ENCODE data around the gene APOA4. TPM values are rescaled to one million over a fixed set of nuclear protein-coding genes. Genes with fewer than 3 reads are reported as not detected.

APOA4 gene
- total RNA-seq: not detected
- 0.05 TPM for polyA plus RNA-seq
- long read RNA-seq, donor 1: 0 reads
- long read RNA-seq, donor 2: 0 reads
- long read RNA-seq, donor 3: 0 reads
- long read RNA-seq, donor 4: 0 reads

GRCh38 chr11:116823031-116823843, at the start of gene APOA4:
APOA4 (minus strand) TSS chr11:116823304; CDS start chr11:116823191, 113 bp downstream.
- Histone ChIP-seq H3K4me3 (ENCODE audit: low read length) (no peak within 1 kb of the TSS), H3K4me1 (ENCODE audit: control insufficient read depth, insufficient read depth, low read length) (no peaks in the 10 kb centered on the region), H3K9me3 (ENCODE audit: control insufficient read depth, low read length) (no peaks in the 10 kb centered on the region), H3K27me3 (ENCODE audit: control insufficient read depth, insufficient read depth) (no peaks in the 10 kb centered on the region), H3K27ac (ENCODE audit: low read length) (no peak within 1 kb of the TSS)
- intact Hi-C loops (cut with DNase I): no loop called here
- ATAC-seq (no peak), DNase-seq (no peak)
- 68% methylated on average over 16 of the region's 16 CpGs for WGBS

GRCh38 chr11:116871248-116871647, 48.1 kb upstream of the APOA4 start:
- no peaks in the 10 kb centered on the region for H3K9me3 ChIP-seq (ENCODE audit: control insufficient read depth, low read length)
- peak overlapping the region; percentile 25 for H3K27ac ChIP-seq (ENCODE audit: low read length)
- no peaks in the 10 kb centered on the region for H3K27me3 ChIP-seq (ENCODE audit: control insufficient read depth, insufficient read depth)
- H3K4me1 ChIP-seq (ENCODE audit: control insufficient read depth, insufficient read depth, low read length): peaks cover 8% of the 10 kb centered on the region
- intact Hi-C loops (cut with DNase I): loop anchor here in 3 of 4 donors (10.0 kb wide), 1 partner anchor 354 kb away; no protein-coding TSS in a partner anchor
- WGBS: 35% methylated on average over 3 of the region's 3 CpGs
- DNase-seq (peak in 1 of 3 donors; percentile 27), ATAC-seq (peak in 1 of 2 donors; percentile 90)
- H3K4me3 ChIP-seq (ENCODE audit: low read length): no peak overlapping the region

GRCh38 chr11:116870054-116870453, 47.0 kb upstream of the APOA4 start:
- Histone ChIP-seq H3K27me3 (ENCODE audit: control insufficient read depth, insufficient read depth) (no peaks in the 10 kb centered on the region), H3K4me1 (ENCODE audit: control insufficient read depth, insufficient read depth, low read length) (peaks cover 8% of the 10 kb centered on the region), H3K27ac (ENCODE audit: low read length) (no peak overlapping the region), H3K4me3 (ENCODE audit: low read length) (no peak overlapping the region), H3K9me3 (ENCODE audit: control insufficient read depth, low read length) (no peaks in the 10 kb centered on the region)
- intact Hi-C loops (cut with DNase I): loop anchor here in 3 of 4 donors (10.0 kb wide), 1 partner anchor 355 kb away; no protein-coding TSS in a partner anchor
- no peak for DNase-seq
- no peak for ATAC-seq
- 78% methylated on average over 3 of the region's 3 CpGs for WGBS

- ATAC-seq (no peak), DNase-seq (no peak)
- Histone ChIP-seq H3K27me3 (ENCODE audit: control insufficient read depth, insufficient read depth) (no peaks in the 10 kb centered on the region), H3K27ac (ENCODE audit: low read length) (no peak overlapping the region), H3K4me3 (ENCODE audit: low read length) (no peak overlapping the region), H3K9me3 (ENCODE audit: control insufficient read depth, low read length) (no peaks in the 10 kb centered on the region), H3K4me1 (ENCODE audit: control insufficient read depth, insufficient read depth, low read length) (peaks cover 6% of the 10 kb centered on the region)
- intact Hi-C loops (cut with DNase I): loop anchor here in 3 of 4 donors (10.0 kb wide), 1 partner anchor 355 kb away; no protein-coding TSS in a partner anchor
- 84% methylated on average over 4 of the region's 4 CpGs for WGBS
Measured at GRCh38 chr11:116869610-116870009, 46.5 kb upstream of the APOA4 start.

DNA sequence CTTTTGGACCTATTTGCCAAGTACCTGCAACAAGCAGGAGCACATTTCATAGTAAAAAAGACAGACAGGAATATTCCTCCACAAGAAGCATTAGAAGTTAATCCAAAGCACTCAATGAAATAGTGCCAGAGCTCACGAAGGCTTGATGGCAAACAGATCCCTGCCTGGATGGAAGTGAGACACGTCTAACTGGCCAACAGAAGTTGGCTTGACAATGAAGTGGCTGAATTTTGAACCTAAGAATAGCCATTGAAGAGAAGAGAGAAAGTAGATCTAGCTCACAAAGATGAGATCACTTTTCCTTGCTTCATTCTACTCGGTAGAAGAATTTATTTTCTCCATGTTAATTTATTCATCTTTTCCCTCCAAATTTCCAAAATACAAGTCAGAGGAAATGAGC, 45.0 kb upstream of the APOA4 start:
- intact Hi-C loops (cut with DNase I): no loop called here
- no peak for DNase-seq
- Histone ChIP-seq H3K4me3 (ENCODE audit: low read length) (no peak overlapping the region), H3K27ac (ENCODE audit: low read length) (no peak overlapping the region), H3K9me3 (ENCODE audit: control insufficient read depth, low read length) (no peaks in the 10 kb centered on the region), H3K27me3 (ENCODE audit: control insufficient read depth, insufficient read depth) (no peaks in the 10 kb centered on the region), H3K4me1 (ENCODE audit: control insufficient read depth, insufficient read depth, low read length) (peaks cover 6% of the 10 kb centered on the region)
- no peak for ATAC-seq
- 58% methylated on average over 3 of the region's 3 CpGs for WGBS

DNA sequence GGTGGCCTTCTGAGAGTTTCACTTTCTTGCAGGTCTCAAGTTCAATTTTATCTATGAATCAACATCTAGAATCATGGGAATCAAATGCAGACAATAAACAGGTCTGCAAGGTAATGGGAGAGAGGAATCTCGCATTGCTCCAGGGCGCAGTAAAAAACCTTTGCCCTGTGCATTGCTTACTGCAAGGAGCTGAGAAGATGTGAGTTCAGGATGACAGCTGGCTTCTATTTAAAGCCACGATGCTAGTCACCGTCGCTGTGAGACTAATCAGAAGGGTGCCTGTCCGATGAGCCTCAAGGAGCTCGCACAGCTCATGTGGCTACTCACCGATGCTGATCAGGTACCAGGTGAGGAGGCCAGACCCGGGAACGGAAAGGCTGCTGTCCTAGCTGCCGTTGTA, 44.5 kb upstream of the APOA4 start:
- no peak for ATAC-seq

GRCh38 chr11:116866804-116867455, 43.8 kb upstream of the APOA4 start:
- H3K9me3 ChIP-seq (ENCODE audit: control insufficient read depth, low read length): no peaks in the 10 kb centered on the region
- ATAC-seq (no peak), DNase-seq (no peak)
- no peaks in the 10 kb centered on the region for H3K27me3 ChIP-seq (ENCODE audit: control insufficient read depth, insufficient read depth)
- no peak overlapping the region for H3K27ac ChIP-seq (ENCODE audit: low read length)
- WGBS: 85% methylated on average over 6 of the region's 6 CpGs
- peaks cover 6% of the 10 kb centered on the region for H3K4me1 ChIP-seq (ENCODE audit: control insufficient read depth, insufficient read depth, low read length)
- H3K4me3 ChIP-seq (ENCODE audit: low read length): no peak overlapping the region
- intact Hi-C loops (cut with DNase I): no loop called here

More for the DNA sequence above, 44.5 kb upstream of the APOA4 start:
- 87% methylated on average over 11 of the region's 11 CpGs for WGBS
- peaks cover 6% of the 10 kb centered on the region for H3K4me1 ChIP-seq (ENCODE audit: control insufficient read depth, insufficient read depth, low read length)
- no peak overlapping the region for H3K4me3 ChIP-seq (ENCODE audit: low read length)
- DNase-seq: no peak
- H3K9me3 ChIP-seq (ENCODE audit: control insufficient read depth, low read length): no peaks in the 10 kb centered on the region
- no peaks in the 10 kb centered on the region for H3K27me3 ChIP-seq (ENCODE audit: control insufficient read depth, insufficient read depth)
- no peak overlapping the region for H3K27ac ChIP-seq (ENCODE audit: low read length)
- intact Hi-C loops (cut with DNase I): no loop called here

- no peak overlapping the region for H3K4me3 ChIP-seq (ENCODE audit: low read length)
- H3K4me1 ChIP-seq (ENCODE audit: control insufficient read depth, insufficient read depth, low read length): no peaks in the 10 kb centered on the region
- H3K27me3 ChIP-seq (ENCODE audit: control insufficient read depth, insufficient read depth): no peaks in the 10 kb centered on the region
- no peaks in the 10 kb centered on the region for H3K9me3 ChIP-seq (ENCODE audit: control insufficient read depth, low read length)
- intact Hi-C loops (cut with DNase I): no loop called here
- no peak overlapping the region for H3K27ac ChIP-seq (ENCODE audit: low read length)
- DNase-seq (no peak), ATAC-seq (no peak)
- 62% methylated on average over 1 of the region's 1 CpG for WGBS
Measured at GRCh38 chr11:116865696-116866095, 42.6 kb upstream of the APOA4 start.

DNA sequence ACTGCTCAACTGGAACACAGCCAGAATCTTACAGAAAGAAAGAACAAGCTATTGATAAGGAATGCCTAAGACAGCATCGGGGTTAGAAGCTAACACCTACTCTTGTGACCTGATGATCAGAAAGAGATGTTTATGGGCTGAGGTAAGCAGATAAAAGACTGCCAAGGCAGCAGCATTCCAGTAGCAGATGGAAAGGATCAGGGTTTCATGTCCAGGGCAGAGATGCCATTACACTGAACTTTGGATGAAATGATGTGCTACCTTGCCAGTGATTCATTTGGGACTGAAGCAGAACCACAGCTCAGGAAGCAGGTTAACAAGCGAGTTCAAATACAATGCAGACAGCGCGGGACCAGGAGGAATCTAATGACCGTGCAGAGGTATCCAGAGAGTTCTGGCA, 41.4 kb upstream of the APOA4 start:
- 79% methylated on average over 5 of the region's 5 CpGs for WGBS
- no peaks in the 10 kb centered on the region for H3K4me1 ChIP-seq (ENCODE audit: control insufficient read depth, insufficient read depth, low read length)
- H3K4me3 ChIP-seq (ENCODE audit: low read length): no peak overlapping the region
- H3K27ac ChIP-seq (ENCODE audit: low read length): no peak overlapping the region
- DNase-seq: no peak
- no peaks in the 10 kb centered on the region for H3K27me3 ChIP-seq (ENCODE audit: control insufficient read depth, insufficient read depth)
- intact Hi-C loops (cut with DNase I): no loop called here
- no peaks in the 10 kb centered on the region for H3K9me3 ChIP-seq (ENCODE audit: control insufficient read depth, low read length)
- no peak for ATAC-seq

DNA sequence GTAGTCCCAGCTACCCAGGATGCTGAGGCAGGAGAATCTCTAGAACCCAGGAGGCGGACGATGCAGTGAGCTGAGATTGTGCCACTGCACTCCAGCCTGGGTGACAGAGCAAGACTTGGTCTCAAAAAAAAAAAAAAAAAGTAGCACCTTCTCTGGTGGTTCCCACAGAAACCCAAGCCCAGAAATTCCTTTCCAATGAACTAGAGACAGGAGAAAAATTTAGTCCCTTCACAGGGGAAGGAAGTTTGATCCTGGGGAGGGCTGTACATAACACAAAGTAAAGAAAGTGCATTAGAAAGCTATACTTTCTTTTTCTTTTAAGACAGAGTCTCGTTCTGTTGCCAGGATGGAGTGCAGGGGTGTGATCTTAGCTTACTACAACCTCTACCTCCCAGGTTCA, 39.8 kb upstream of the APOA4 start:
- DNase-seq (no peak), ATAC-seq (no peak)
- Histone ChIP-seq H3K27ac (ENCODE audit: low read length) (no peak overlapping the region), H3K4me3 (ENCODE audit: low read length) (no peak overlapping the region), H3K9me3 (ENCODE audit: control insufficient read depth, low read length) (no peaks in the 10 kb centered on the region), H3K27me3 (ENCODE audit: control insufficient read depth, insufficient read depth) (no peaks in the 10 kb centered on the region), H3K4me1 (ENCODE audit: control insufficient read depth, insufficient read depth, low read length) (no peaks in the 10 kb centered on the region)
- intact Hi-C loops (cut with DNase I): no loop called here
- WGBS: 92% methylated on average over 3 of the region's 3 CpGs

- no peaks in the 10 kb centered on the region for H3K4me1 ChIP-seq (ENCODE audit: control insufficient read depth, insufficient read depth, low read length)
- ATAC-seq (no peak), DNase-seq (no peak)
- H3K27me3 ChIP-seq (ENCODE audit: control insufficient read depth, insufficient read depth): no peaks in the 10 kb centered on the region
- H3K9me3 ChIP-seq (ENCODE audit: control insufficient read depth, low read length): no peaks in the 10 kb centered on the region
- H3K27ac ChIP-seq (ENCODE audit: low read length): no peak overlapping the region
- intact Hi-C loops (cut with DNase I): no loop called here
- WGBS: 74% methylated on average over 3 of the region's 3 CpGs
- no peak overlapping the region for H3K4me3 ChIP-seq (ENCODE audit: low read length)
Measured at GRCh38 chr11:116862185-116862584, 39.1 kb upstream of the APOA4 start.

Data from right cardiac atrium (tissue), 5 donors.